ENCODE measurements around the gene GALNT7. TPM values are rescaled to one million over a fixed set of nuclear protein-coding genes. Genes with fewer than 3 reads are reported as not detected.

GALNT7 gene
- total RNA-seq, 1 donor: 18.8 TPM

GRCh38 chr4:173370130-173370476 lies 201.5 kb downstream of the GALNT7 start:
- no peaks in the 10 kb centered on the region for H3K27me3 ChIP-seq (ENCODE audit: insufficient read depth, low read length)
- peak overlapping the region; percentile 88 for H2AFZ ChIP-seq (ENCODE audit: low read length)
- no peaks in the 10 kb centered on the region for H3K36me3 ChIP-seq (ENCODE audit: insufficient read depth, low read length)
- no peaks in the 10 kb centered on the region for H3K9me3 ChIP-seq (ENCODE audit: low read depth, low read length)
- peaks cover 4% of the 10 kb centered on the region for H4K20me1 ChIP-seq (ENCODE audit: insufficient read depth, low read length)
- peak; percentile 80 for DNase-seq (ENCODE audit: insufficient read length, low spot score, missing footprints)
- H3K4me3 ChIP-seq (ENCODE audit: insufficient read depth, low read length): peak overlapping the region; percentile 81
- H3K79me2 ChIP-seq (ENCODE audit: insufficient read depth, low read length): peaks cover 34% of the 10 kb centered on the region
- no peak for TF ChIP-seq CTCF (IDR thresholded peaks at IDR 0.05; ENCODE audit: extremely low read depth, low read depth, low read length)
- peak overlapping the region; percentile 100 for H3K4me2 ChIP-seq (ENCODE audit: insufficient read depth, low read length)
- H3K27ac ChIP-seq (ENCODE audit: low read depth, low read length): peak overlapping the region; percentile 90
- H3K4me1 ChIP-seq (ENCODE audit: insufficient read depth, low read length): peaks cover 12% of the 10 kb centered on the region

GRCh38 chr4:173370477-173371291 lies 202.1 kb downstream of the GALNT7 start, which contains the start of gene SAP30:
Gene SAP30 (plus strand): TSS chr4:173370954. CDS start chr4:173371183, 229 bp downstream.
- H2AFZ ChIP-seq (ENCODE audit: low read length): peak within 1 kb of the TSS; percentile 92
- H3K9me3 ChIP-seq (ENCODE audit: low read depth, low read length): no peaks in the 10 kb centered on the region
- H3K4me1 ChIP-seq (ENCODE audit: insufficient read depth, low read length): peaks cover 12% of the 10 kb centered on the region
- H3K27me3 ChIP-seq (ENCODE audit: insufficient read depth, low read length): no peaks in the 10 kb centered on the region
- TF ChIP-seq CTCF (IDR thresholded peaks at IDR 0.05; ENCODE audit: extremely low read depth, low read depth, low read length): no peak
- peak within 1 kb of the TSS; percentile 81 for H3K4me3 ChIP-seq (ENCODE audit: insufficient read depth, low read length)
- peaks cover 1% of the 10 kb centered on the region for H3K36me3 ChIP-seq (ENCODE audit: insufficient read depth, low read length)
- peaks cover 4% of the 10 kb centered on the region for H4K20me1 ChIP-seq (ENCODE audit: insufficient read depth, low read length)
- H3K4me2 ChIP-seq (ENCODE audit: insufficient read depth, low read length): peak within 1 kb of the TSS; percentile 100
- peaks cover 38% of the 10 kb centered on the region for H3K79me2 ChIP-seq (ENCODE audit: insufficient read depth, low read length)
- DNase-seq (ENCODE audit: insufficient read length, low spot score, missing footprints): peak; percentile 98
- H3K27ac ChIP-seq (ENCODE audit: low read depth, low read length): peak within 1 kb of the TSS; percentile 90

GRCh38 chr4:173371292-173372192 lies 202.9 kb downstream of the GALNT7 start:
- peaks cover 4% of the 10 kb centered on the region for H4K20me1 ChIP-seq (ENCODE audit: insufficient read depth, low read length)
- peak overlapping the region; percentile 63 for H3K27ac ChIP-seq (ENCODE audit: low read depth, low read length)
- TF ChIP-seq CTCF (IDR thresholded peaks at IDR 0.05; ENCODE audit: extremely low read depth, low read depth, low read length): no peak
- peak overlapping the region; percentile 91 for H2AFZ ChIP-seq (ENCODE audit: low read length)
- H3K27me3 ChIP-seq (ENCODE audit: insufficient read depth, low read length): no peaks in the 10 kb centered on the region
- H3K4me3 ChIP-seq (ENCODE audit: insufficient read depth, low read length): peak overlapping the region; percentile 81
- H3K4me1 ChIP-seq (ENCODE audit: insufficient read depth, low read length): peaks cover 12% of the 10 kb centered on the region
- H3K9me3 ChIP-seq (ENCODE audit: low read depth, low read length): no peaks in the 10 kb centered on the region
- H3K4me2 ChIP-seq (ENCODE audit: insufficient read depth, low read length): peak overlapping the region; percentile 79
- peaks cover 41% of the 10 kb centered on the region for H3K79me2 ChIP-seq (ENCODE audit: insufficient read depth, low read length)
- peaks cover 9% of the 10 kb centered on the region for H3K36me3 ChIP-seq (ENCODE audit: insufficient read depth, low read length)
- peak; percentile 90 for DNase-seq (ENCODE audit: insufficient read length, low spot score, missing footprints)

Small RNA genes lying within 50 kb of the gene (small RNA-seq; reads per million reads assigned to genes)
- gene MIR548T: not detected
- gene RN7SL253P: not detected

Other genes starting within 250 kb of the GALNT7 start
- 29.2 and 30.4 TPM in 2 replicates for gene HMGB2, start 165.5 kb downstream of the GALNT7 start, total RNA-seq
- 22.1 and 25.3 TPM in 2 replicates for gene SAP30, start 202.1 kb downstream of the GALNT7 start, total RNA-seq
- 0.88 and 7.6 TPM in 2 replicates for gene SCRG1, start 230.3 kb downstream of the GALNT7 start, total RNA-seq

All from osteoblast (primary cell).